ENCODE measurements around the gene ISLR.

ISLR gene

DNA sequence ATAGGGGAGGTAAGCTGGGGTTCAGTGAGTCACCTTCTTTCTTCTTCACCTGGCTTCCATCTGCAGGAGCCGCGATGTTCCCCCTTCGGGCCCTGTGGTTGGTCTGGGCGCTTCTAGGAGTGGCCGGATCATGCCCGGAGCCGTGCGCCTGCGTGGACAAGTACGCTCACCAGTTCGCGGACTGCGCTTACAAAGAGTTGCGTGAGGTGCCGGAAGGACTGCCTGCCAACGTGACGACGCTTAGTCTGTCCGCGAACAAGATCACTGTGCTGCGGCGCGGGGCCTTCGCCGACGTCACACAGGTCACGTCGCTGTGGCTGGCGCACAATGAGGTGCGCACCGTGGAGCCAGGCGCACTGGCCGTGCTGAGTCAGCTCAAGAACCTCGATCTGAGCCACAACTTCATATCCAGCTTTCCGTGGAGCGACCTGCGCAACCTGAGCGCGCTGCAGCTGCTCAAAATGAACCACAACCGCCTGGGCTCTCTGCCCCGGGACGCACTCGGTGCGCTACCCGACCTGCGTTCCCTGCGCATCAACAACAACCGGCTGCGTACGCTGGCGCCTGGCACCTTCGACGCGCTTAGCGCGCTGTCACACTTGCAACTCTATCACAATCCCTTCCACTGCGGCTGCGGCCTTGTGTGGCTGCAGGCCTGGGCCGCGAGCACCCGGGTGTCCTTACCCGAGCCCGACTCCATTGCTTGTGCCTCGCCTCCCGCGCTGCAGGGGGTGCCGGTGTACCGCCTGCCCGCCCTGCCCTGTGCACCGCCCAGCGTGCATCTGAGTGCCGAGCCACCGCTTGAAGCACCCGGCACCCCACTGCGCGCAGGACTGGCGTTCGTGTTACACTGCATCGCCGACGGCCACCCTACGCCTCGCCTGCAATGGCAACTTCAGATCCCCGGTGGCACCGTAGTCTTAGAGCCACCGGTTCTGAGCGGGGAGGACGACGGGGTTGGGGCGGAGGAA is 40.5 kb upstream of the ISLR start:
- no peak overlapping the region for H3K4me3 ChIP-seq (replicated peaks; ENCODE audit: low read depth, low read length)
- no peak for TF ChIP-seq CTCF (IDR thresholded peaks at IDR 0.05; ENCODE audit: low read length, missing control alignments)
- DNase-seq (ENCODE audit: low read depth), result no peak

- no peak for DNase-seq (ENCODE audit: low read depth)
- no peak for TF ChIP-seq CTCF (IDR thresholded peaks at IDR 0.05; ENCODE audit: low read length, missing control alignments)
- no peak overlapping the region for H3K4me3 ChIP-seq (replicated peaks; ENCODE audit: low read depth, low read length)
Measured at GRCh38 chr15:74133694-74134386, 39.7 kb upstream of the ISLR start.

- H3K4me3 ChIP-seq (replicated peaks; ENCODE audit: low read depth, low read length), result no peak overlapping the region
- no peak for DNase-seq (ENCODE audit: low read depth)
- peak; percentile 12 for TF ChIP-seq CTCF (IDR thresholded peaks at IDR 0.05; ENCODE audit: low read length, missing control alignments)
Measured at GRCh38 chr15:74134387-74135027, 39.0 kb upstream of the ISLR start.

DNA sequence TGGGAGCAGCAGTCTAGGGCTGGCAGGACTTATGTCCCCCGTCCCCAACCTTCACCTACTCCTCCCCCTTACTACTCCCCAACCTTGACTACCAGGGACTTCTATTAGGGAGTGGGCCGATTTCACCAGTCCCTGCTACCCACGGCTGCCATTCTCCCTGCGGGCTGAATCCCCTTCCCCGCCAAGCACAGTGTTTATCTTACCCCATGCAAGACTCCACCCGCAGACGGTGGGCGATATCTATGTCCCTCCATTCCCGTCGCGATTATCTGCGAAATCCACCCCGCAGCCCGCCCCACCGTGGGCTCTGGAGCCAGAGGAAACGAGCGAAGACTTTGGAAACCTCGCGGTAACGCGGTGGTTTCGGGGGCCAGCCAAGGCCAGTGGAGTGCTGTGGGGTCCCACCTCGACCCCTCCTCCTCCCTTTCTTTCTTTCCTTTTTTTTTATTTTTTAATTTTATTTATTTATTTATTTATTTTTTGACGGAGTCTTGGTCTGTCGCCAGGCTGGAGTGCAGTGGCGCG is 38.4 kb upstream of the ISLR start:
- no peak overlapping the region for H3K4me3 ChIP-seq (replicated peaks; ENCODE audit: low read depth, low read length)
- DNase-seq (ENCODE audit: low read depth), result no peak
- no peak for TF ChIP-seq CTCF (IDR thresholded peaks at IDR 0.05; ENCODE audit: low read length, missing control alignments)

DNA sequence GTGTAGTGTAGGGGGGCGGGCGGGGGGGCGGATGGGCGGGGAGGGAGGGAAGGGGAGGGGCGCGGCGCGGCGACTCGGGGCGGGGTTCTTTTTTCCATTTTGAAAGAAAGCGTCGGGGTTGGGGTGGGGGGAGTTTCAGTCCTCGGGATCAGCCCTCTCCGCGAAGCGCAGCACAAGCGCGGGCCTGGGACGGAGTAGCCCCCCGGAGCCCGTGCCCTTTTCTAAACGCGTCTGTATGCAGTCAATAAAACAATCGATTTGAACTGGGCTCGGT is 37.0 kb upstream of the ISLR start:
- DNase-seq (ENCODE audit: low read depth), result no peak
- H3K4me3 ChIP-seq (replicated peaks; ENCODE audit: low read depth, low read length), result peak overlapping the region; percentile 56
- TF ChIP-seq CTCF (IDR thresholded peaks at IDR 0.05; ENCODE audit: low read length, missing control alignments), result no peak

GRCh38 chr15:74136814-74137536 is 36.5 kb upstream of the ISLR start:
- H3K4me3 ChIP-seq (replicated peaks; ENCODE audit: low read depth, low read length), result peak overlapping the region; percentile 56
- DNase-seq (ENCODE audit: low read depth), result peak; percentile 71
- TF ChIP-seq CTCF (IDR thresholded peaks at IDR 0.05; ENCODE audit: low read length, missing control alignments), result no peak

Data from fibroblast of pulmonary artery (primary cell).